ENCODE data around the gene TEX19. TPM values are rescaled to one million over a fixed set of nuclear protein-coding genes. Genes with fewer than 3 reads are reported as not detected.

The TEX19 gene
- total and polyA plus RNA-seq, 2 of the 8 experiments (the other 6 are each of a cell fraction or from before 2014, with no cell fraction given), result 0.54 to 0.80 TPM

DNA sequence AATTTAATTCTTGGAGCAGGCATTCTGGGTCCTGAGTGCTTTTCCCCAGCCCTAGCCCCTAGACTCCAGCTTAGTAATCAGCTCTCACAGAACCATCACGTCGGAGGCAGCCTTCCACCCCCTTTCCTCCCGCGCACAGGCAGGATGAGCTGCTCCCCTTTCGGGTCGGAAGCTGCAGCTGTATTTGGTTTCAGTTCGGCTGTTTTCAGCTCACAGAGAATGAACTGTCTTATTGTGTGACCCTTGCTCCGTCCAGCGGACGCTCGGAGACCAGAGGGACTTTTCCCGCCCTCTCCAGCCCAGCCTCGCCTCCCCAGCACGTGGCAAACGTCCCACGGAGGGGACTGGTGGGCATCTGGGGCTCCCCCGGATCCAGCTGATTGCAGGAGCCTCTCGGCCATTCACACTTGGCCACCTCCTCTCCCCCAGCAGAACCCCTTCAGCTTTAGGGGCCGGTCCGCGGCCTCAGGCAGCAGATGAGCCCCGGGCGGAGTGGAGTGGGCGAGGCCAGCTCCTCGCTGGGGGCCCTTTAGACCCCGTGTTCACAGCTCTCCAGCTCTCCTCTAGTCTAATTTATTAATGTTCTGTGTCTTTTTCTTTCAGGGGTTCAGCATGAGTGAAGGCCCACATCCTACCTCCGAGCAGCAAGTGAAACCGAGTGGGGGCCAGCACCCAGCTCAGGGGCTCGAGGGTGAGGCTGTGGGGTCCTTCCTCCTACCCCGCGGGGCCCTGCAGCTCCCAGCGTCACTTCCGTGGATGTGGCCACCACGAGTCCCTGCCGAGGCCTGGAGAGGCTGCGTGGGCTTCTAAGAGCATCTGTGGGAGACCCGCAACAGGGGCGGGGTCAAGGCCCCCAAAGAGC is 11.7 kb downstream of the TEX19 start:
- no peak overlapping the region for H3K27ac ChIP-seq (ENCODE audit: low read depth, low read length)
- no peak overlapping the region for H4K8ac ChIP-seq (ENCODE audit: extremely low read depth, insufficient read depth, low read length)
- FAIRE-seq, result no peak
- CTCF ChIA-PET (ENCODE audit: partially characterized antibody), result interaction anchor here (0.6 to 2.4 kb wide), 9 partner anchors 10 to 134 kb away, joined by 3 to 15 read pairs (median 3); no protein-coding TSS in a partner anchor
- H4K20me1 ChIP-seq (replicated peaks in 1 of 2; ENCODE audit: control insufficient read depth in 1 of 2, insufficient read depth in 2 of 2, low read length in 2 of 2), result peaks cover 0 to 4% of the 10 kb centered on the region in 2 experiments
- no peak overlapping the region for H3K56ac ChIP-seq (replicated peaks; ENCODE audit: insufficient read length, low read depth, low read length)
- H3K79me1 ChIP-seq (ENCODE audit: low read depth, low read length), result no peaks in the 10 kb centered on the region
- no peak overlapping the region for H2BK12ac ChIP-seq (ENCODE audit: low read depth, low read length)
- H2BK20ac ChIP-seq (ENCODE audit: low read length), result no peak overlapping the region
- WGBS, 2 experiments (ENCODE audit: extremely low coverage in 1 of 2, insufficient coverage in 1 of 2, insufficient read length in 1 of 2, insufficient replicate concordance in 2 of 2, low coverage in 1 of 2, low lambda C conversion rate in 2 of 2, missing lambda C conversion rate in 1 of 2), result 70% methylated on average over 37 of the region's 38 CpGs; no CpG with 5 or more reads in 1 of the 2 experiments
- H3K23ac ChIP-seq (ENCODE audit: insufficient read length), result no peak overlapping the region
- H3K9ac ChIP-seq (replicated peaks in 1 of 4; ENCODE audit: extremely low read depth in 1 of 4, low read depth in 3 of 4, low read length in 3 of 4), result no peak overlapping the region
- no peak overlapping the region for H2AK5ac ChIP-seq (ENCODE audit: low read depth, low read length)
- H3K18ac ChIP-seq (ENCODE audit: extremely low read depth, low read length), result no peak overlapping the region
- H2BK120ac ChIP-seq (replicated peaks; ENCODE audit: low read depth, low read length), result no peak overlapping the region
- peaks cover 28 to 61% (median 49%) of the 10 kb centered on the region in 4 experiments for H3K27me3 ChIP-seq (replicated peaks in 1 of 4; ENCODE audit: control insufficient read depth in 3 of 4, extremely low read depth in 1 of 4, insufficient read depth in 3 of 4, low read length in 3 of 4)
- peak overlapping the region; percentile 59 to 67; a peak in 3 of 4 replicates for H3K4me2 ChIP-seq (ENCODE audit: insufficient read depth in 1 of 2, low read depth in 2 of 2, low read length in 2 of 2)
- no peaks in the 10 kb centered on the region for H3K79me2 ChIP-seq (ENCODE audit: control insufficient read depth in 1 of 2, insufficient read depth in 2 of 2, low read length in 2 of 2)
- H3K9me3 ChIP-seq (ENCODE audit: insufficient read depth in 2 of 2, low read depth in 1 of 2, low read length in 1 of 2), result no peaks in the 10 kb centered on the region; a peak in 1 of 4 replicates
- H3K14ac ChIP-seq (ENCODE audit: insufficient read length), result no peak overlapping the region
- no peak overlapping the region for H2BK15ac ChIP-seq (ENCODE audit: low read length)
- no peak overlapping the region for H3K4ac ChIP-seq (replicated peaks; ENCODE audit: insufficient read length, low read depth, low read length)
- H4K5ac ChIP-seq (ENCODE audit: insufficient read length, low read depth, low read length), result no peak overlapping the region
- TF ChIP-seq EP300 (IDR thresholded peaks at IDR 0.05; ENCODE audit: borderline replicate concordance in 1 of 2, low read depth in 2 of 2, low read length in 2 of 2), result no peak
- TF ChIP-seq, protein P1, sequence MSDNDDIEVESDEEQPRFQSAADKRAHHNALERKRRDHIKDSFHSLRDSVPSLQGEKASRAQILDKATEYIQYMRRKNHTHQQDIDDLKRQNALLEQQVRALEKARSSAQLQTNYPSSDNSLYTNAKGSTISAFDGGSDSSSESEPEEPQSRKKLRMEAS (IDR thresholded peaks at IDR 0.05), result peak; percentile 84
- TF ChIP-seq, protein P2, sequence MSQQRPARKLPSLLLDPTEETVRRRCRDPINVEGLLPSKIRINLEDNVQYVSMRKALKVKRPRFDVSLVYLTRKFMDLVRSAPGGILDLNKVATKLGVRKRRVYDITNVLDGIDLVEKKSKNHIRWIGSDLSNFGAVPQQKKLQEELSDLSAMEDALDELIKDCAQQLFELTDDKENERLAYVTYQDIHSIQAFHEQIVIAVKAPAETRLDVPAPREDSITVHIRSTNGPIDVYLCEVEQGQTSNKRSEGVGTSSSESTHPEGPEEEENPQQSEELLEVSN (IDR thresholded peaks at IDR 0.05), result peak; percentile 98
- H2AFZ ChIP-seq (ENCODE audit: low read length), result no peak overlapping the region
- peaks cover 7% of the 10 kb centered on the region; the same call in 1 of the 2 replicates for H3K23me2 ChIP-seq (ENCODE audit: low read depth, low read length)
- H3K4me1 ChIP-seq (replicated peaks in 1 of 4; ENCODE audit: control insufficient read depth in 3 of 4, insufficient read depth in 4 of 4, low read length in 3 of 4), result peaks cover 0 to 6% (median 0%) of the 10 kb centered on the region in 4 experiments; a peak in 1 of 7 replicates
- H3K36me3 ChIP-seq (ENCODE audit: control insufficient read depth in 2 of 4, insufficient read depth in 4 of 4, low read length in 3 of 4), result no peaks in the 10 kb centered on the region
- DNase-seq (ENCODE audit: low read depth in 1 of 2, low spot score in 2 of 2), result no peak
- H4K91ac ChIP-seq (replicated peaks; ENCODE audit: insufficient read length, low read length), result no peak overlapping the region
- peak overlapping the region in 3 of 4 experiments; percentile 14 to 61 (median 23); a peak in 2 of 8 replicates for H3K4me3 ChIP-seq (ENCODE audit: extremely low read depth in 1 of 4, insufficient read depth in 2 of 4, low read depth in 3 of 4, low read length in 4 of 4)
- H2BK5ac ChIP-seq (ENCODE audit: low read depth, low read length), result no peak overlapping the region
- POLR2A ChIA-PET (ENCODE audit: partially characterized antibody), result interaction anchor here (0.6 to 1.4 kb wide), 5 partner anchors 8 to 28 kb away, joined by 3 to 5 read pairs (median 3); no protein-coding TSS in a partner anchor
